GM18508 (cell line): ENCODE data around the gene NEUROD4.

Experiments used
- ATAC-seq: cut with Tn5 transposase; IDR thresholded peaks from one replicate; pipeline ENCODE4 v1.9.1; 2021; ENCODE audit warnings: moderate number of reproducible peaks; ENCODE audit not compliant: insufficient read depth, unreplicated experiment

NEUROD4 gene

GRCh38 chr12:54997929-54998522 lies 21.7 kb upstream of the NEUROD4 start:
- ATAC-seq, result no peak

DNA sequence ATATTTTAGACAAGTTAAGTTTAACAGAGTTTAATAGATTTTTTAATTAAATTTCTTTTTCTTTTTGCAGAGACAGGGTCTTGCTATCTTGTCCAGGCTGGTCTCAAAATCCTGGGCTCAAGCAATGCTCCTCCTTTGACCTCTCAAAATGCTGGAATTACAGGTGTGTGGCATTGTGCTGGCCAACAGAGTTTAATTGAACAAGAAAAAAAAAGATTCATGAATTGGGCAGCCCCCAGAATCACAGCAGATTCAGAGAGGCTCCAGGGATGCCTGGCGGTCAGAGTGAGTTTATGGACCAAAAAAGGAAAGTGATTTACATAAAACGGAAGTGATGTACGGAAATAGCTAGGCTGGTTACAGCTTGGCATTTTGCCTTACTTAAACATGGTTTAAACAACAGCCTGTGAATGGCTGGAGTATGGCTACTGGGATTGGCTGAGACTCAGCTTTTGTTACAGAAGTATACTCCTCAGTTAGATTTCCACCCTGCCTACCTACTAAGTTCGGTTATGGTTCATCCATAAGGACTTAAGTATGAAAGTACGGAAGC lies 20.7 kb upstream of the NEUROD4 start:
- no peak for ATAC-seq

DNA sequence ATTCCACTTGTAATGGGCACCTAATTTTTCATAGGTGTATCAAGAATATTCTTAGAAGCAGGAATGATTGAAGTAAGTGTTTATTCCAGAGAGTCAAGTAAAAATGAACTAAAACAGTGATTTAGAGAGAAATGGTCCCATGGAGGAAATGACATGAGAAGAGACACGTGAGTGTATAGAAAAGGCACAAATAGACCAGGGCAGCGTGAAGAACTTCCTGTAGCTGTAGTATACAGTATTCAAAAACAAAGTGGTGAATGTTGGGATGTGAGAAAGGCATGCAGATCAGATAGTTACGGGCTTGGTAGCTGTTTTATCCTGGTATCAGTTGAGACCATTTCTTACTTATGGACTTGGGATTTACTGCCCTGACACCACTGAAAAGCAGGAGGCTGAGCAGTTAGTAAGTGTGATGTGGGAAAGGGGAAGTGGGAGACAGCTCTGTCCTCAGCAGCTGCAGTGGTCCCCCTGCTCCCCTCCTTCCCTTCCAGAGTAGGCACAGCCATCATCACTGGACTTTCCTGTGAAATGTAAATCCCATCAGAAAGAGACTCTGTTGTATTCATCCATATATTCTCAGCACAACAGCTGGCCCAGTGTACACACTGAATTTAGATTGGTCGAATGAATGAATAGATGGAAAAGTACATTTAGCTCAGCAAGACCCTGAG lies 18.4 kb upstream of the NEUROD4 start:
- ATAC-seq, result no peak

- no peak for ATAC-seq
These were observed 17.4 kb upstream of the NEUROD4 start for GRCh38 chr12:55002355-55002754.

DNA sequence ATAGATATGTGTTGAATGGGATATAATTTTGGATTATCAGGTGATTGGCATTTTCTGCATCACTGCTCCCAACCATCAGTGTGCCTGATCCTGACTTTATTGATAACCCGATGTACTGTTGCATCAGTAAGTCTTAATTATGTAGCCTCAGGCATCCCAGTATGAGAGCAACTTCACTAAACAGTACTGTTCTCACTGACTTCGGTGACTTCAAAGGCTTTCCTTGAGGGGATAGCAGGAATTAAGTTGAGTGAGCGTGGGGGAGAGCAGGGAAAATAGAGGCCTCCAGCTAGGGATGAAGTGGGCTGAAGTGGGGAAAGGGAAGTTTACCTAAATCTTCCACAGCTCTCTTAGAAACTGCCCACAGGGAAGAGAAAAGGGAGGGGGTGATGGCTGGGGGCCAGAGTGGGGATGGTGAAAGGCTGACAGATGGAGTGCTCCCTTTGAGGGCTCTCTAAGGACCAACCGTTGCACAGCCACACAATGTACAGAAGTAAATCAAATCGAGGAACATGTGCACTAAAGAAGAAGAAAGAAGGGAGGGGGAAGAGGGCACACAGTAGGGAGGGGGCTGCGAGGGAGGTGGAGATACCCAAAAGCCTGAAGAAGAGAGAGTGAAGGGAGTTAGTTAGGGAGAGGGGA lies 10.7 kb upstream of the NEUROD4 start:
- no peak for ATAC-seq

DNA sequence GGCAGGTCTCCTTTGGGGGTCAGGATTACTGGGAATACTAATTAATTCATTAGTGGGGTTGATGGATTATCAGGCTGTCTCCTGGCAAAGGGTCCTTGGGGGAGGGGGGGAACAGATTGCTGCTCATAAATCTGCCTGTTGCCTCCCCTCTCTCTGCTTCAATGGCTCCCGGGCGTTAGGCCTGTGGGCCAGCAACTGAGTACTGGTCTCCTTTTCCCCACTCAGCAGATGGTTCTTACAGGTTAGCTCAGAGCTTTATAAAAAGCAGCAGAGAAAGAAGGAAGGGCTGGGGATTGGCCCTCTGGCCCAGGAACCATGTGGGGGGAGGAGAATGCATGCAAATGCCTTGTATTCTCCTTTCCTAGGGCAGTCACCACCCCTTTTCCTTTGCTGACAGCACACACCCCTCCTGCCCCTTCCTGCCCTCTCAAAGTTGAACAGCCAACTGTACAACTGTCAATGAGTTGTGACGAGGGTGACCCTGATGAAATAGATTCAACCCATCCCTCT lies 2.3 kb upstream of the NEUROD4 start:
- no peak for ATAC-seq

DNA sequence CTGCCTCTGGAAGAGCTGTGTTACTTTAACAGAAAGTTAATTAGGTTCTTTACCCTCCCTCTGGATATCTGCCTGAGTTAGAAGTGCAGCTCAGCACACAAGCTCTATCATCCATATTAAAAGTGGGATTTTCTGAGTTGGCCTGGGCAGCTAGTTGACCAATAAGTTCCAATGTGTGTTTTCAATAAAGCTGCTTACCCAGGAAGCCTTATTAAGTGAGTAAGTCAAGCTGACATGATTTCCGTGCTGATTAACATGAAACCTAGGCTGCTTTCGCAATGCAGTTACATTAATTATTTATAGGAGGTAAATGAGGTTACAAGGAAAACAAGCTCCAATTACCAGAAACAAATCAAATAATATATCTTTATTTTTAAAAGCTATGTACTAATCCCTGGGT lies 4.8 kb downstream of the NEUROD4 start:
- no peak for ATAC-seq

DNA sequence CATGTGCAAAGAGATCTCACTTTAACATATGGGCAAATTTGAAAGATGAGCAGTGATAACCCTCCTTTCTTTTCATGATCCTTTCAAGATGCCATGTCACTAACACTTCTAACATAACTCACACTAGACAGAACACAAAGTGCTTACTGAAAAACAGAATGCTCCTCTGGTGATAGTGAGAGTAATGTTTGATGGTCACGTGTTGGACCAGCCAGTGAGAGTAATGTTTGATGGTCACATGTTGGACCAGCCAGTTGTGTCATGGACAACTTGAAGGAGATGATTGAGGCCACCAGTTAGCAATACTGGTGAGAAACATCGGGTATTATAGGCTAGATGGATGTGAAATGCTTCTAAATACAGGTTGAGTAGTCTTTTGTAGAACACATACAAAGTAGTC lies 5.7 kb downstream of the NEUROD4 start:
- ATAC-seq, result no peak

DNA sequence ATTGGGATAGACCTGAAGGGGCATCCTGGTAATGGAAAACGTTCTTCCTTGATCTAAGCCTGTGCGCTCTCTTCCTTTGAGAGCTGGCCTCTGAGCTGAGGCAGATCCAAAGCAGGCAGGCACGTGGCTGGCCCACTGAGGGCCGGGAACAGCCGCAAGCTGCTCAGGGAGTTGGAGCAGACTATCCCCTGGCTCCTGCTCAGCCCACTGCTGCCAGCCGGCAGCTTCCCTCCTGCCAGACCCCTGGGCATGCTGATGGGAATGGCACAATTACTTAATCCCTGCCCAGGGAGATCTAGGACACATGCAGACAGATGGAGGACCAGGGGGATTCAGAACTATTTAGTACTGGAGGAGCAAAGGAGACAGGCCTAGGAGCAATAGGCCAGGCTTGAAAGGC lies 14.4 kb downstream of the NEUROD4 start:
- no peak for ATAC-seq

- no peak for ATAC-seq
These were observed 16.7 kb downstream of the NEUROD4 start for GRCh38 chr12:55036326-55037115.

DNA sequence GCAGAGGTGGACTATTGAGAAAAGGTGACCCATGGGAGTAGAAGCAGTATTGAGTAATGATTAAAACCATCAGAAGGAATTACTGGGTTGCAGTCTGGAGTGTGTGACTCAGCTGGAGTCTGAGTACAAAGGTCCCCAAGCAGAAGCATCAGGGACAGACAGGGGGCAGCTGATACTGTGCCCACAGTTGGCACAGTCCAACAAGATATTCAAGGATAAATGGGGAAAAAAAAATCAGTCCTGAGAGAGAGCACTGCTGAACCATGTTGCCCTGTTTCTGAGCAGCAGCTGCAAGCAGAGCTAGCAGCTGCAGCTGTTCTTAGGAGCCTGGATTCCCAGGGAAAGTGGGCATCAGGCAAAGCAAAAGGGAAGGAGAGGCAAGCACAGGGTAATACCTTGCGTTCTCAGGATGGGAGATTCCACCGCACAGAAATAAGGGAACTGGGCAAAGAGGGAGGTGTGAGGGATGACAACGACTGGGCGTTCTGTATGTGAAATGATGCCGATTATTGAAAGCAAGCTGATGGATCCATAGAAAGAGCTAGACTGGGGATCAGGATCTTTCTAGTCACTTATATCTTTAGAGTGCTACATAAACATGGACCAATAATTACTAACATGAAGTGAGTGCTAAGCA lies 17.7 kb downstream of the NEUROD4 start:
- ATAC-seq, result no peak

GRCh38 chr12:55039395-55040354 lies 19.9 kb downstream of the NEUROD4 start:
- no peak for ATAC-seq

GRCh38 chr12:55041345-55042055 lies 21.7 kb downstream of the NEUROD4 start:
- ATAC-seq, result no peak

GRCh38 chr12:55043542-55043941 lies 23.8 kb downstream of the NEUROD4 start:
- ATAC-seq, result no peak

DNA sequence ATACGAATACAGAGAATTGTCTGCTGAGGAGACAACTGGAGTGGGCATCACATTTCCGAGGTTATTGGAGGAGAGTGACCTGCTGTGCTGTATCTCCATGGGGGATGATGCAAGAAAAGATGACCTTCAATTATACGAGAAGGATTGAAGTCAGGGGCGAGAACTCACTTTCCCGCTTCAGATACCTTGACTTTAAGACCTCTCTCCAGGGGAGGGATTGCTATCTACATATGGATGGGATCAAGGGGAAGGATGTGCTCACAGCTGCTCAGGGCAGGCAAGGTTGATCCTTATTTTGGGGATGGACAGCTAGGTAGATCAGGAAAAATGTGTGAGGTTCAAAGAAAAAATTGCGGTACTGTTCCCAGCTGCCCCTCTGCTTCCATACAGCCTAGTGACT lies 24.4 kb downstream of the NEUROD4 start:
- ATAC-seq, result no peak

- no peak for ATAC-seq
These were observed 29.9 kb downstream of the NEUROD4 start for GRCh38 chr12:55049676-55050075.

GRCh38 chr12:55051197-55051947 lies 31.6 kb downstream of the NEUROD4 start:
- no peak for ATAC-seq

- no peak for ATAC-seq
These were observed 37.7 kb downstream of the NEUROD4 start for GRCh38 chr12:55057481-55057880.
